Transverse colon (tissue), 3 donors: ENCODE results near the gene SYK.

Experiments
- EP300 ChIP-seq: sonication (generic); formaldehyde crosslinking; IDR thresholded peaks from one replicate; pipeline ENCODE4 v1.6.1; 2017; ENCODE audit warnings: antibody characterized with exemption, low read depth
- POLR2A ChIP-seq: fragments of 450-650 bp; IDR thresholded peaks from one replicate; pipeline ENCODE4 v1.6.1; 2016; ENCODE audit warnings: antibody characterized with exemption, mild to moderate bottlenecking, moderate library complexity
- POLR2AphosphoS5 ChIP-seq, 3 donors: sonication (generic); formaldehyde crosslinking; IDR thresholded peaks; one replicate each; pipeline ENCODE4 v1.6.1; 2016; ENCODE audit warnings: antibody characterized with exemption in 3 of 3

GRCh38 chr9:90861380-90861779, 59.8 kb downstream of the SYK start:
- TF ChIP-seq POLR2AphosphoS5 (IDR thresholded peaks at IDR 0.05) = no peak
- no peak for TF ChIP-seq EP300
- no peak for TF ChIP-seq POLR2A
